Neural cell (in vitro differentiated cells): Measurements from ENCODE around the gene ATP6V1E1.

Experiments
- CTCF ChIP-seq: fragments of 450-650 bp; IDR thresholded peaks from 2 replicates; pipeline ENCODE4 v1.5.1; 2014; ENCODE audit warnings: antibody characterized with exemption, mild to moderate bottlenecking, moderate library complexity; ENCODE audit not compliant: poor library complexity, severe bottlenecking
- EZH2 ChIP-seq: fragments of 200-600, 300-800 bp; shearing (Covaris generic), sonication (generic); IDR thresholded peaks from 2 replicates; pipeline ENCODE4 v1.6.1; 2014; ENCODE audit warnings: antibody characterized with exemption, low read length, borderline replicate concordance, mild to moderate bottlenecking; ENCODE audit not compliant: insufficient read depth, poor library complexity, severe bottlenecking
- POLR2AphosphoS5 ChIP-seq: IDR thresholded peaks from 2 replicates; pipeline ENCODE4 v1.6.1; 2012
- REST ChIP-seq: IDR thresholded peaks from 2 replicates; pipeline ENCODE4 v1.6.1; 2012; ENCODE audit warnings: borderline replicate concordance
- SMC3 ChIP-seq: fragments of 450-650 bp; conservative IDR thresholded peaks from 2 replicates; pipeline ENCODE4 v1.6.1; 2014; ENCODE audit warnings: antibody characterized with exemption, mild to moderate bottlenecking, moderate library complexity; ENCODE audit not compliant: poor library complexity

DNA sequence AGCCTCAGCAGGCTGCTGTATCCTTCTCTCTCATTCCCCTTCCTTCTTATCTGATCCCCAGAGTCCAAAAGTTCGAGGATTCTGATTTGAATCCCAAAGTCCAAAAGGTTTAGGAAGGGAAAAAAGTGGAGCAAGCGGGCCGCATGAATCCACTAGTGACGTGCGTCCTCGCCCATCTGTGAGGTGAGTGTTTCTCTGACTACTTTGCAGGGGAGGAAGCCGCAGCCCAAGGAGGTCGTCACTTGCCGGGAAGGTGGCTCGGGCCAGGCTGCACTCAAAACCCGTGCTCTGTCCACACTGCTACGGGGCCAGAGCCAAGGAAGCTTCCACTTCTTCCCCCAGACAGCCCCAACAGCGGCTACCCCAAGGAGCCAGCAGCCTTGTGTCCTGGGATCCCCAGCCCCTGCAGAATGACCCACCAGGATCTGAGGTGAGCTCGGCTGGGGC is 49.0 kb downstream of the ATP6V1E1 start:
- TF ChIP-seq CTCF: no peak
- TF ChIP-seq POLR2AphosphoS5: no peak
- no peak for TF ChIP-seq SMC3
- no peak for TF ChIP-seq REST
- no peak for TF ChIP-seq EZH2
